GM18517 (cell line): ENCODE measurements around the gene ROS1.
"Not testable (repeated sequence)": the region's sequence is repeated elsewhere in the genome, so short reads cannot be mapped to it uniquely, and the experiment has no call there.

Source experiments
- ATAC-seq: cut with Tn5 transposase; IDR thresholded peaks from one replicate; pipeline ENCODE4 v1.9.1; 2021; ENCODE audit warnings: mild to moderate bottlenecking, moderate library complexity; ENCODE audit not compliant: unreplicated experiment

Gene ROS1

GRCh38 chr6:117425431-117426153 lies at the start of gene ROS1:
ROS1 (minus strand) TSS chr6:117425942; CDS start chr6:117425656, 286 bp downstream.
- ATAC-seq = no peak

DNA sequence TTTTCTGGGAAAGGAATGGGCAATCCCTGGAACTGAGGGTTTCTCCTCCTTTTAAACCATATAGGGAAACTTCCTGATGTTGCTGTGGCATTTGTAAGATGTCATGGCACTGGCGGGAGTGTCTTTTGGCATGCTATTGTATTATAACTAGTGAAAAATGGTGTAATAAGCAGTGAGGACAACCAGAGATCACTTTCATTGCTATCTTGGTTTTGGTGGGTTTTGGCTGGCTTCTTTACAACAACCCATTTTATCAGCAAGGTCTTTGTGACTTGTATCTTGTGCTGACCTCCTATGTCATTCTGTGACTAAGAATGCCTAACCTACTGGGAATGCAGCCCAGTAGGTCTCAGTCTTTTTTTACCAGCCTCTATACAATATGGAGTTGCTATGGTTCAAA lies 47.7 kb upstream of the ROS1 start:
- no peak for ATAC-seq

- ATAC-seq = no peak
Observed at GRCh38 chr6:117472667-117473066, 46.9 kb upstream of the ROS1 start.

- ATAC-seq = no peak
Observed at GRCh38 chr6:117469791-117470190, 44.0 kb upstream of the ROS1 start.

DNA sequence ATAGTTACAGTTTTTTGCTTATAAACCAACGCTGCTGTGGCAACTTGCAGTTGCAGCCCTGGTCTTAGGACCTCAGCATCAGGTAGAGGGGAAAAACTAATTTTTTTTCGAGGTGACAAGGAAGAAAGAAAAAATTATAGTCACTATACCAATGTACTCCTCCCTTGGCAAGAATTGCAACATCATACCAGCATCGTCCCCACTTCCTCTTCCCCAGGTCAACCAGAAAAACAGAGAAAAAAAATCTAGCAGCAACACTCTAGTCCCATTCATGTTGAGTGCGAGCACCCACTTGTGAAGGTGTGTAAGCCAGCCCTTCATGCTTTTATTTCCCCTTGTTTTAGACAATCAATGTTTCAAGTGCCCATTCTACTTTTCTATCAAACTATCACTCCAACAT lies 43.6 kb upstream of the ROS1 start:
- no peak for ATAC-seq

DNA sequence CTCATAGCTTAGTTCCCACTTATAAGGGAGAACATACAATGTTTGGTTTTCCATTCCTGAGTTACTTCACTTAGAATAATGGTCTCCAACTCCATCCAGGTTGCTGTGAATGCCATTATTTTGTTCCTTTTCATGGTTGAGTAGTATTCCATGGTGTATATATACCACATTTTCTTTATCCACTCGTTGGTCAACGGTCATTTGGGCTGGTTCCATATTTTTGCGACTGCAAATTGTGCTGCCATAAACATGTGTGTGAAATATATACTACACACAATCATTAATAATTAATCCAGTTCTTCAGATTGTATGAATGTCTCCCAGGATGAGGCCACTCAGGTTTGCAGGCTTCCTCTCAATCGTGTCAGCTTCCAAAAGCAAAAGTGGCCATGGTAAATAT lies 42.8 kb upstream of the ROS1 start:
- not testable (repeated sequence) for ATAC-seq

- no peak for ATAC-seq
Observed at GRCh38 chr6:117467876-117468275, 42.1 kb upstream of the ROS1 start.

DNA sequence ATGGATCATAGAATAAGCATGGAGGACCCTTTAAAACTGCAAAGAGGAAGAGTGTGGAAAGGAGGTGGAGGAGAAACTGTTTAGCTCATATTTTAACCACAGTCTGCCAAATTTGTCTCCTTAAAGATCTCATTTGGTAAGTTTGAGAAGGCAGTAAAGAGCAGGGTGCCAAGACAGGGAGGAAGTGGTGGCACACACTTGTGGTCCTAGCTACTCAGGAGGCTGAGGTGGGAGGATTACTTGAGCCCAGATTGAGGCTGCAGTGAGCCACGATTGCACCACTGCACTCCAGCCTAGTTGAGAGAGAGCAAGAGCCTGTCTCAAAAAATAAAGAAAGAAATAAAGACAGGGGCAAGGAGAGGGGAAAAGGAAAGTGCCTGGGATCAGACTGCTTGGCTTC lies 39.9 kb upstream of the ROS1 start:
- ATAC-seq = no peak

- no peak for ATAC-seq
Observed at GRCh38 chr6:117464700-117465099, 39.0 kb upstream of the ROS1 start.

GRCh38 chr6:117463762-117464665 lies 38.3 kb upstream of the ROS1 start:
- ATAC-seq = no peak

DNA sequence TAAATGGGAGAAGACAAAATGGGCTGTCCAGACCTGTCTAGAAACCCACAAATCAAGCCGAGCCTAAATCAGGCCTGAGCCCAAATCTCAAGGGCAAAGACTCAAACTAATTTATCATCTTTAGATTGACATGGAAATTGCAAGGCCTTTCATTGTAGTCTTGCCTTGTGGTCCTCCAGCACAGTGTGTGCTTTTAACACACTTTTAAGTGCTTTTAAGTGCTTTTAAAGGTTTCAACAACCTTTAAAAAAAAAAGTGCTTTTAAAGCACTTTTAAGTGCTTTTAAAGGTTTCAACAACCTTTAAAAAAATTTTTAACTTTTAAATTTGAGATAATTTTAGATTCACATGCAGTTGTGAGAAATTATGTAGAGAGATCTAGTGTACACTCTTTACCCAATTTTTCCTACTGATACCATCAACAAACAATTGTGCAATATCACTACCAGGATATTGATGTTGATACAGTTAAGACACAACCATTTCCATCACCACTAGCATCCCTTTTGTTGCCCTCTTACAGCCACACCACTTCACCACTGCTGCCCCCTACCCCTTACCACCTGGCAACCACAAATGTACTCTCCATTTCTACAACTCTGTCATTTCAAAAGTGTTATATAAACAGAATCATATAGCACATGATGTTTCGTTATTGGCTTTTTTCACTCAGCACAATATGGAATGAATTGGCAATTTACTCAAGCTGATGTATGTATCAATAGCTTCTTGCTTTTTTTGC lies 33.6 kb upstream of the ROS1 start:
- ATAC-seq = no peak

DNA sequence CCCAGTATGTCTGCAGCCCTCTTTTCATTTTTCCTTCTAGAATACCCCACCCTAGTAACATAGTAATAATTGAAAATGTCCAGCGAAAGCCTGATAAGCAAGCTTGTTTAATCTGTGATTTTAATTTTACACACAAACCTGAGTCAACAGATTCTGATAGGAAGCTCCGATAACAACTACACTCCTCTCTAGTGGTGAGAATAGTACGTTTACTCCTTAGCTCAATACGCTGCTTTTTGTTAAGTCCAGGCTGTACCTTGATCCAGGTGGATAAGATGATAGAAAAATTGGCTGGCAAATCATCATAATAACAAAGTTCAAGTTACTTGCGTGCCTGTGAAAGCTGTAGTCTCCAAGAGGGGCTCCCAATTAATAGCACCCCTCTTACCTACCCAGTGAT lies 31.3 kb upstream of the ROS1 start:
- no peak for ATAC-seq

DNA sequence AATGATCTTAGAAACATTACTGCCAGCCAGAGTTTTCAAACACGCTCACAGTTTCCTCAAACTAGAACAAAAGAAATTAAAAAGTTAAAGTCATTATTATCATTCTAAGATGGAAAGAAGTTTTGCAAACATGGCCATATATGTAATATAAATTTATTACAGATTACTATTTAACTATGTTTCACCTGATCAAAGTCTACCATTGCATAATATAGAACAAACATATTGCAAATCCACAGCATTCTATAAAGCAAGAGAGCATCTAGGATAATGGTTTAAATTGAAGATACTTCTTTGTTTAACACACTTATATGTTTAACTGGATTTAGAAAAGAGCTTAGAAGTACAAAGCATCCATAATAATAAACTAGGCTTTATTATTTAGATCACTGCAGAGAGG lies 30.5 kb upstream of the ROS1 start:
- ATAC-seq = no peak

GRCh38 chr6:117451671-117452070 lies 25.9 kb upstream of the ROS1 start:
- no peak for ATAC-seq

DNA sequence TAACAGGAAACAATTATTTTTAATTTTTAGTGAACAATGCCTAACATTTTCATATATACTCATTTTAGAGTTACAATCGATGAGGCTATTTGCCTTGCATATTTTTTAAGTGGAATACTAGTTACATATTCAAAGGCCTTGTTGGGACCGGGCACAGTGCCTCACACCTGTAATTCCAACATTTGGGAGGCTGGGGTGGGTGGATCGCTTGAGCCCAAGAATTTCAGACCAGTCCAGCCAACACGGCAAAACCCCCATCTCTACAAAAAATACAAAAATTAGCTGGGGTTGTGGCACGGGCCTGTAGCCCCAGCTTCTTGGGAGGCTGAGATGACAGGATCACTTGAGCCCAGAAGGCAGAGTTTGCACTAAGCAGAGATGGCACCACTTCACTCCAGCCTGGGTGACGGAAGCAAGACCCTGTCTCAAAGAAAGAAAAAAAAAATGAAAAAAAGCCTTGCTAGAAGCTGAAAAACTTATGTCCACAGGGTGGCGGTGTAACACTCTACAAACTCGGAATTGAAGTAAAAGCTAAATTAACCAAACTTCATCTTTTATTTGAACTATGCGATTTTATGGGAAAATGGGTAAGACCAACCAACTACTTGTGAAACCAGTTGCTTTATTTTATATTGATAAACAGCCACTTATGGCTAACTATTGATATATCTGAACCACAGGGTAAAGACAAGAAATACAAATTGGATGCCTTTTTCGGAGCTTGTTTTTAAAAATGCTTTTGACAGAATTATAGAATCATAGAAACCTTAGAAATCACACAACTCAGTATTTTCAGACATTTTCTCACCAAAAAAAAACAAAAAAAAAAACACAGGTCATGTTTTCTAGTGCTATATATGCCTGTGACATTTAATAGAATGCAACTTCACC lies 24.1 kb upstream of the ROS1 start:
- no peak for ATAC-seq

GRCh38 chr6:117448732-117449485 lies 23.2 kb upstream of the ROS1 start:
- no peak for ATAC-seq

DNA sequence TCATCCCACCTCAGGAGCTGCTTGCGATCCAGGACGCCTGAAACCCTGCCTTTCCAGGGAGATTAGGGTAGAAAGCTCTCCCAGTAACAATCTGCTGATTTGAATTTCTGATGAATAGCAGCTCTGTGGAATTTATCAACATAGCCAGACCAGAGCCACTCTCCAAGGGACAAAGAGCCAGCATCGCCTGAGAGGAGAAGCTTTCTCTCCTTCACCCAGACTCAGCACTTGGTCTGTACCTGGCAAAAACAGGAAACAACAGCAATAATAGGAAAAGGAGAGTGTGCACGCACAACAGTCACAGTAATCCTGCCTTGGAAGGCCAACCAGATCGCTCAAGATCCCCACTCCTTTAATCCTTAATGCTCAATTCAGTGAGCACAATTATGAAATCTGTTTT lies 22.3 kb upstream of the ROS1 start:
- no peak for ATAC-seq

DNA sequence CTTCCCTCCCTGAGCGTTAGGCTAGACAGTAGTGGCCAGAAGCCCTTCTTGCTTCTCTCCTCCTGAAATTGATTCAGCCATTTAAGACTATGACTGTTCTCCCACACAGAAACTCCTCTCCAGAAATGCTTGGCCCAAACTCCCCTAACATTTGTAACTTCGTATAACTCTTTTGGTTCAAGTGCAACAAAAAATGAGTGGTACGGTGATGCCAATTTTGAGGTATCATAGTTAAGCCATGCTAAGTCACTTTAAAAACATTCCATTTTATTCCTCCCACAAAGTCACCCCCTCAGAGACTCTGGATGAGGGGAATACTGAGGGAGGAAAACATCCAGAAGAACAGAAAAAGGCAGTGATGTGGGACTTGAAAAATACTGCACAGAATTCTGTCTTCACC lies 21.1 kb upstream of the ROS1 start:
- ATAC-seq = no peak

GRCh38 chr6:117444600-117444999 lies 18.9 kb upstream of the ROS1 start:
- no peak for ATAC-seq

GRCh38 chr6:117442313-117442712 lies 16.6 kb upstream of the ROS1 start:
- not testable (repeated sequence) for ATAC-seq
